Thyroid gland (tissue), 4 donors: ENCODE data around the gene TSEN2. TPM values are rescaled to one million over a fixed set of nuclear protein-coding genes. Genes with fewer than 3 reads are reported as not detected.

Experiments
- DNase-seq, 2 donors: peaks; one replicate each; pipeline ENCODE4 v3.0.0-alpha.2; 2019
- H3K27ac ChIP-seq, 3 donors: fragments of 200-600 bp; sonication (generic); 1 replicate in 2 of 3; 2 replicates in 1 of 3; pipeline ENCODE4 v1.5.1; 2016 to 2019; ENCODE audit warnings: mild to moderate bottlenecking in 1 of 3, moderate library complexity in 1 of 3
- H3K27me3 ChIP-seq: fragments of 200-600 bp; sonication (generic); one replicate; pipeline ENCODE4 v1.5.1; 2019
- H3K36me3 ChIP-seq, 2 donors: fragments of 200-600 bp; sonication (generic); one replicate each; pipeline ENCODE4 v1.5.1; 2016 to 2019
- H3K4me1 ChIP-seq, 2 donors: fragments of 200-600 bp; sonication (generic); one replicate each; pipeline ENCODE4 v1.5.1; 2017 to 2019
- H3K4me3 ChIP-seq, 3 donors: fragments of 200-600 bp; sonication (generic); replicated peaks in 1 of 3; 1 replicate in 2 of 3; 2 replicates in 1 of 3; pipeline ENCODE4 v1.5.1; 2016; ENCODE audit warnings: mild to moderate bottlenecking in 1 of 3
- H3K9me3 ChIP-seq: fragments of 200-600 bp; sonication (generic); one replicate; pipeline ENCODE4 v1.5.1; 2017
- CTCF ChIP-seq, 6 experiments: fragments of 200-600 bp in 3 of 6; fragments of 450-650 bp in 3 of 6; sonication (generic) in 3 of 6; IDR thresholded peaks; one replicate each; pipeline ENCODE4 v1.5.1; 2016 to 2019; ENCODE audit warnings: antibody characterized with exemption in 6 of 6, mild to moderate bottlenecking in 2 of 6, inconsistent platforms in 1 of 6, moderate library complexity in 1 of 6
- POLR2A ChIP-seq, 2 donors: fragments of 450-650 bp; IDR thresholded peaks; one replicate each; pipeline ENCODE4 v1.6.1; 2017; ENCODE audit warnings: antibody characterized with exemption in 2 of 2, mild to moderate bottlenecking in 2 of 2, moderate library complexity in 1 of 2
- WGBS, 2 donors: methylation state at CpG; one replicate each; pipeline ENCODE4 v1.1.5; 2017; 5-methylcytosine and 5-hydroxymethylcytosine counted together
- intact Hi-C: fragments of 100-400 bp; cut with DNase I; formaldehyde crosslinking; loops from one replicate; pipeline ENCODE4 v1.15.1; 2023
- total RNA-seq, 4 donors: library from RNA; depleted of rRNA; stranded (reverse); fragments of >200 nt; gene quantifications; one replicate each; pipeline ENCODE4 v1.2.3, GENCODE V29; 2016

TSEN2 gene
- total RNA-seq, 4 donors from 2014 or later, result 14.9 to 25.8 (median 21.4) TPM

- intact Hi-C loops, result loop anchor here (10.0 kb wide), 1 partner anchor 75 kb away; no protein-coding TSS in a partner anchor
- no peak for DNase-seq
- TF ChIP-seq CTCF (IDR thresholded peaks at IDR 0.05), result no peak
- TF ChIP-seq POLR2A (IDR thresholded peaks at IDR 0.05), result no peak
- Histone ChIP-seq H3K36me3 (peaks cover 48 to 52% of the 10 kb centered on the region in 2 donors), H3K4me1 (peaks cover 14 to 18% of the 10 kb centered on the region in 2 donors), H3K27me3 (no peaks in the 10 kb centered on the region), H3K9me3 (no peaks in the 10 kb centered on the region), H3K27ac (no peak overlapping the region), H3K4me3 (no peak overlapping the region)
- 78 to 81% methylated on average over 6 of the region's 6 CpGs for WGBS, 2 donors
Measured at GRCh38 chr3:12569836-12570235, 85.6 kb downstream of the TSEN2 start.

GRCh38 chr3:12571986-12572385, 87.7 kb downstream of the TSEN2 start:
- intact Hi-C loops, result no loop called here
- Histone ChIP-seq H3K27ac (no peak overlapping the region), H3K4me3 (no peak overlapping the region), H3K4me1 (peaks cover 9 to 12% of the 10 kb centered on the region in 2 donors), H3K36me3 (peaks cover 70 to 74% of the 10 kb centered on the region in 2 donors), H3K9me3 (no peaks in the 10 kb centered on the region), H3K27me3 (no peaks in the 10 kb centered on the region)
- no peak for TF ChIP-seq POLR2A (IDR thresholded peaks at IDR 0.05)
- 94 to 95% methylated on average over 11 of the region's 11 CpGs for WGBS, 2 donors
- DNase-seq, result no peak

GRCh38 chr3:12574131-12574530, 89.9 kb downstream of the TSEN2 start:
- Histone ChIP-seq H3K9me3 (no peaks in the 10 kb centered on the region), H3K36me3 (peaks cover 77 to 82% of the 10 kb centered on the region in 2 donors), H3K27me3 (no peaks in the 10 kb centered on the region), H3K4me1 (no peaks in the 10 kb centered on the region), H3K4me3 (no peak overlapping the region), H3K27ac (no peak overlapping the region)
- no peak for DNase-seq
- 90 to 98% methylated on average over 6 of the region's 6 CpGs for WGBS, 2 donors
- no peak for TF ChIP-seq CTCF (IDR thresholded peaks at IDR 0.05)
- TF ChIP-seq POLR2A (IDR thresholded peaks at IDR 0.05), result no peak
- intact Hi-C loops, result no loop called here

- Histone ChIP-seq H3K4me1 (no peaks in the 10 kb centered on the region), H3K27me3 (no peaks in the 10 kb centered on the region), H3K9me3 (no peaks in the 10 kb centered on the region), H3K36me3 (peaks cover 74 to 83% of the 10 kb centered on the region in 2 donors), H3K27ac (no peak overlapping the region), H3K4me3 (no peak overlapping the region)
- WGBS, 2 donors, result 61 to 67% methylated on average over 6 to 7 of the region's 7 CpGs
- no peak for TF ChIP-seq CTCF (IDR thresholded peaks at IDR 0.05)
- no peak for TF ChIP-seq POLR2A (IDR thresholded peaks at IDR 0.05)
- intact Hi-C loops, result no loop called here
- no peak for DNase-seq
Measured at GRCh38 chr3:12574661-12575060, 90.4 kb downstream of the TSEN2 start.

- 75 to 88% methylated on average over 5 of the region's 5 CpGs for WGBS, 2 donors
- no peak for DNase-seq
- H3K4me1 ChIP-seq, result no peaks in the 10 kb centered on the region
- peaks cover 69 to 79% of the 10 kb centered on the region in 2 donors for H3K36me3 ChIP-seq
- TF ChIP-seq CTCF (IDR thresholded peaks at IDR 0.05) (no peak), POLR2A (IDR thresholded peaks at IDR 0.05) (no peak)
- intact Hi-C loops, result no loop called here
- no peaks in the 10 kb centered on the region for H3K9me3 ChIP-seq
- no peaks in the 10 kb centered on the region for H3K27me3 ChIP-seq
- H3K4me3 ChIP-seq, result no peak overlapping the region
- no peak overlapping the region for H3K27ac ChIP-seq
Measured at GRCh38 chr3:12577379-12577778, 93.1 kb downstream of the TSEN2 start.

- Histone ChIP-seq H3K4me1 (no peaks in the 10 kb centered on the region), H3K4me3 (no peak overlapping the region), H3K36me3 (peaks cover 69 to 79% of the 10 kb centered on the region in 2 donors), H3K27me3 (no peaks in the 10 kb centered on the region), H3K27ac (no peak overlapping the region), H3K9me3 (no peaks in the 10 kb centered on the region)
- TF ChIP-seq POLR2A (IDR thresholded peaks at IDR 0.05) (no peak), CTCF (IDR thresholded peaks at IDR 0.05) (no peak)
- intact Hi-C loops, result no loop called here
- DNase-seq, result no peak
- WGBS, 2 donors, result 89 to 97% methylated on average over 2 of the region's 2 CpGs
Measured at GRCh38 chr3:12578742-12579141, 94.5 kb downstream of the TSEN2 start.
